LNCAP (cell line): Measurements from ENCODE around the gene STOML1.

Experiments used
- TF ChIP-seq, protein P1 (sequence below): fragments of 450-650 bp; IDR thresholded peaks from 2 replicates; pipeline ENCODE4 v1.5.1; 2017; ENCODE audit warnings: mild to moderate bottlenecking

STOML1 gene

DNA sequence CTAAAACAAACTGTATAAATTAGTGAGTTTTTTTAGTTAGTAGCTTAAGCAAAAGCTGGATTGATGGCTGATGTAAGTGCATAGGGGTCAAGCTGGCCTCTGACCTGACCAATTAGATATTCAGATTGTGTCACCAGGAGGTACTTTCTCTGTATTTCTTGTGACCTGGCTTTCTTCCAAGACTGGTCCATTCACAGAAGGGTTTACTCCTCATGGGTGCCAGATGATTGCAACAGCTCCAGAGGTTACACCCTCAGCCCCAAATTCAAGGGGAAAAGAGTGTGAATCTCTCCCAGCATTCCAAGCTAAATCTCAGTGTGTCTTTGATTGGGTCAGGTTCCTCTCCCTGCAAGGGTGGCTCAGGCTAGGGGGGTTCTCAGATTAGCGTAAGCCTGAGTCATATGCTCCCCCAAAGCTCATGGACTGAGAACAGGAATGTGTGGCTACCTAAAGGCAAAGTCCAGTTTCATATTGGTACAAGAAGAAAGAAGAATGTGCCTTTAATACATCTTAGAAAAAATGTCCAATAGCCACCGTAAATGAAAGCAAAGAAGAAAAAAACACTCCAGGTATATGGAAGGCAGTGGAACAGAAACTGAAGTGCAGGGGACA lies 18.9 kb upstream of the STOML1 start:
- TF ChIP-seq, protein P1, sequence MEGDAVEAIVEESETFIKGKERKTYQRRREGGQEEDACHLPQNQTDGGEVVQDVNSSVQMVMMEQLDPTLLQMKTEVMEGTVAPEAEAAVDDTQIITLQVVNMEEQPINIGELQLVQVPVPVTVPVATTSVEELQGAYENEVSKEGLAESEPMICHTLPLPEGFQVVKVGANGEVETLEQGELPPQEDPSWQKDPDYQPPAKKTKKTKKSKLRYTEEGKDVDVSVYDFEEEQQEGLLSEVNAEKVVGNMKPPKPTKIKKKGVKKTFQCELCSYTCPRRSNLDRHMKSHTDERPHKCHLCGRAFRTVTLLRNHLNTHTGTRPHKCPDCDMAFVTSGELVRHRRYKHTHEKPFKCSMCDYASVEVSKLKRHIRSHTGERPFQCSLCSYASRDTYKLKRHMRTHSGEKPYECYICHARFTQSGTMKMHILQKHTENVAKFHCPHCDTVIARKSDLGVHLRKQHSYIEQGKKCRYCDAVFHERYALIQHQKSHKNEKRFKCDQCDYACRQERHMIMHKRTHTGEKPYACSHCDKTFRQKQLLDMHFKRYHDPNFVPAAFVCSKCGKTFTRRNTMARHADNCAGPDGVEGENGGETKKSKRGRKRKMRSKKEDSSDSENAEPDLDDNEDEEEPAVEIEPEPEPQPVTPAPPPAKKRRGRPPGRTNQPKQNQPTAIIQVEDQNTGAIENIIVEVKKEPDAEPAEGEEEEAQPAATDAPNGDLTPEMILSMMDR = no peak

DNA sequence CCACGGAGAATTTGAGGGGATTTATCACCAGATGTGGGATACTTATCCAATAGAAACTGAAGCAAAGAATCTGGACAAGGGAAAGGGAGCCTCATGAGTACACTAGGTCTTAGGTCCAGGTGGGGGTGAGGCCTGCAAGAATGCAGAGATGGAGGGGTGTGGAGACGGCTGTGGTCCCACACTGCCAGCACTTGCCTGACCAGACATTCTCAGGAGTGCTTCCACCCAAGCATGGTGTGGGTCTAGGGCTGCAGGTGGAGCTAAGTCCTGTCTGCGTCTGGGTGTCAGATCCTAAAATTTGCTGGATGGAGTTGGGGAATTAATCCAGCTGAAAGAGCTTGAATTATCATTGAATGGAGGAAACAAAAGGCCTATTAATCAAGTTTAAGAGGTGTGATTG lies 16.8 kb upstream of the STOML1 start:
- TF ChIP-seq, protein P1 = no peak

- TF ChIP-seq, protein P1 = no peak
Measured at GRCh38 chr15:74007820-74008371, 15.8 kb upstream of the STOML1 start.

DNA sequence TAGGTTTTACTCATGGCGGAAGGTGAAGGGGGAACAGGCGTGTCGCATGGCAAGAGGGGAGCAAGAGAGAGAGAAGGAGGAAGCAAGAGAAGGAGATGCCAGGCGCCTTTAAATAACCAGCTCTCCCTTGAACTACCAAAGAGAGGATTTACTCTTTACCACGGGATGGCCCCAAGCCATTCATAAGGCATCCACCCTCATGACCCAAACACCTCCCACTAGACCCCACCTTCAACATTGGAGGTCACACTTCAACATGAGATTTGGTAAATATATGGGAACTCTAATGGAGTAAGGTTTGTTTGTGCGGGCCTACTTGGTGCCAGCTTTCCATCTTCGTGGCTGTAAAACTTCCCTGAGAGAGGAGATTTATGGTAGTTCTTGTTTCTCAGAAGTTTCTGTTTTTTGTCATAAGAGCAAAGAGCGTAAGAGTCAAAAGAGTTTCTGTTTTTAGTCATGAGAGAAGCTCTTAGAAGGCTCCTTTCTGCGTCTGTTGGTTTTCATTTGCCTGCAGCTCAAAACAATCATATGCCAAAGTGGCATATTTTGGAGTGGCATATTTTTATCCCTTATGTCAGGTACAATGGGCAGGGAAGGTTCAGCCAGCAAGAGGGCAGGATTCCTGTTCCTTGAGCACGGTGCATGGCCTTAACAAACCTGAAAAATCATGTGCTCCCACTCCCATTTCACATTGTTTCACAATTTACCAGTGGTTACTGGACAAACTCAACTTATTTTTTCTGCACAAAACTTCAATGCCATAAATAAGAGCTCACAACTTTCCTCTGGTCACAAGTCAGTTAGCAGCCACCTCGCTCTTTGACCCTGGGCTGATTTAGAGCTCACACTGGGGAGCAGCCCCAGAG lies 14.9 kb upstream of the STOML1 start:
- TF ChIP-seq, protein P1 = no peak

GRCh38 chr15:73997986-73998385 lies 5.9 kb upstream of the STOML1 start:
- TF ChIP-seq, protein P1 = no peak

GRCh38 chr15:73996939-73997338 lies 4.8 kb upstream of the STOML1 start:
- TF ChIP-seq, protein P1 = no peak

DNA sequence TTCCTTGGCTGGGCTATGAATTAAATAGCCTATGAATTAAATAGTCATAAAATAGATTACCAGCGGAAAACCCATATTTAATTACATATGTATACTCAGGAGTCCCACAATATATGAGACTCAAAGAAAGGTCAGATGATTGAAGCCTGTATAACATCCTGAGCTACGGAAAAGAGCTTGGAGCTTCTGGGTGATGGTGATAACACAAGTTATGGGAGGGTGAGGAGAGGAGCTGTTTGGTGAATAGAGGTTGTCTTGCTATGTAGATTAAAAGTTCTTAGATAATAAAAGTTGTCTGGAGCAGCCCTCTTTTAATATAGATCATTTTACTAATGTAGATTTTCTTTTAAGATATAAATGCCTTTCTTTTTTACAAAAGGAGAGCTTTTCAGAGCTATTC lies 4.2 kb upstream of the STOML1 start:
- TF ChIP-seq, protein P1 = no peak
